NCI-H446 treated with DMSO at 0.1 percent for 48 hours (cell line): Measurements from ENCODE around the gene PPIC.

ENCODE experiments used
- DNase-seq: peaks from one replicate; lab custom pipeline; 2025; lab: John Stamatoyannopoulos, UW

PPIC gene

GRCh38 chr5:123036391-123037103 is at the start of gene PPIC:
PPIC (minus strand) TSS chr5:123036725; CDS start chr5:123036625, 100 bp downstream.
- peak; percentile 45 for DNase-seq

GRCh38 chr5:123085638-123086286 is 49.2 kb upstream of the PPIC start:
- DNase-seq: no peak

- DNase-seq: no peak
These were observed 48.4 kb upstream of the PPIC start for GRCh38 chr5:123084730-123085605.

- DNase-seq: no peak
These were observed 46.8 kb upstream of the PPIC start for GRCh38 chr5:123083298-123083697.

- DNase-seq: no peak
These were observed 43.7 kb upstream of the PPIC start for GRCh38 chr5:123080215-123080614.

- no peak for DNase-seq
These were observed 39.1 kb upstream of the PPIC start for GRCh38 chr5:123075521-123076163.

- DNase-seq: no peak
These were observed 31.9 kb upstream of the PPIC start for GRCh38 chr5:123068368-123068938.

GRCh38 chr5:123066016-123066415 is 29.5 kb upstream of the PPIC start:
- DNase-seq: no peak

GRCh38 chr5:123059455-123059854 is 22.9 kb upstream of the PPIC start:
- DNase-seq: no peak

GRCh38 chr5:123051206-123051605 is 14.7 kb upstream of the PPIC start:
- DNase-seq: no peak

GRCh38 chr5:123047706-123048105 is 11.2 kb upstream of the PPIC start:
- no peak for DNase-seq

- DNase-seq: no peak
These were observed 9.7 kb upstream of the PPIC start for GRCh38 chr5:123046222-123046621.

GRCh38 chr5:123044926-123045617 is 8.5 kb upstream of the PPIC start:
- DNase-seq: no peak

GRCh38 chr5:123039673-123040072 is 3.1 kb upstream of the PPIC start:
- no peak for DNase-seq

GRCh38 chr5:123037104-123037418 is 536 bp upstream of the PPIC start:
- DNase-seq: no peak

GRCh38 chr5:123035918-123036390 is 571 bp downstream of the PPIC start:
- DNase-seq: no peak

- DNase-seq: no peak
These were observed 1.1 kb downstream of the PPIC start for GRCh38 chr5:123035360-123035917.

GRCh38 chr5:123033157-123033671 is 3.3 kb downstream of the PPIC start:
- no peak for DNase-seq

- DNase-seq: no peak
These were observed 8.3 kb downstream of the PPIC start for GRCh38 chr5:123028222-123028621.

GRCh38 chr5:123014689-123015088 is 21.8 kb downstream of the PPIC start:
- DNase-seq: no peak

GRCh38 chr5:123012321-123012720 is 24.2 kb downstream of the PPIC start:
- DNase-seq: no peak
